ENCODE data around the gene XRCC1. TPM values are rescaled to one million over a fixed set of nuclear protein-coding genes. Genes with fewer than 3 reads are reported as not detected.

Gene XRCC1
- total and polyA plus RNA-seq, 2 experiments from 2014 or later, result 35.3 to 49.5 TPM

- Mint-ChIP-seq H3K36me3 (ENCODE audit: low read depth) (peaks cover 45% of the 10 kb centered on the region), H3K4me3 (no peak overlapping the region), H3K27ac (no peak overlapping the region), H3K9me3 (peaks cover 10% of the 10 kb centered on the region; the same call in 2 of the 3 replicates), H3K27me3 (ENCODE audit: insufficient read depth, low read depth, poor library complexity) (peaks cover 2% of the 10 kb centered on the region), H3K4me1 (no peaks in the 10 kb centered on the region)
- no peaks in the 10 kb centered on the region for H4K20me1 ChIP-seq (replicated peaks; ENCODE audit: insufficient read depth)
- H3K36me3 ChIP-seq (ENCODE audit: insufficient read depth), result no peaks in the 10 kb centered on the region
- no peaks in the 10 kb centered on the region for H3K27me3 ChIP-seq (ENCODE audit: insufficient read depth)
- no peaks in the 10 kb centered on the region for H3K79me2 ChIP-seq (replicated peaks; ENCODE audit: insufficient read depth)
- TF ChIP-seq REST (IDR thresholded peaks at IDR 0.05; ENCODE audit: unreplicated experiment), result no peak
- no peak for TF ChIP-seq ZNF114 (CRISPR knock-in tag; IDR thresholded peaks at IDR 0.05)
- TF ChIP-seq ETS1 (IDR thresholded peaks at IDR 0.05), result no peak
- H3F3A ChIP-seq (replicated peaks; ENCODE audit: low read depth), result no peaks in the 10 kb centered on the region
- H2AFZ ChIP-seq, result no peak overlapping the region
- no peaks in the 10 kb centered on the region for H3K9me2 ChIP-seq (ENCODE audit: insufficient read depth)
- H3K27ac ChIP-seq (ENCODE audit: low read depth), result no peak overlapping the region
- no peaks in the 10 kb centered on the region for H3K4me1 ChIP-seq (ENCODE audit: insufficient read depth)
- no peak for DNase-seq (ENCODE audit: low spot score)
- H3K4me3 ChIP-seq, result no peak overlapping the region
- no peak for ATAC-seq
- H3K4me2 ChIP-seq, result no peak overlapping the region
These were observed 64.6 kb downstream of the XRCC1 start for GRCh38 chr19:43510713-43511112.

GRCh38 chr19:43507880-43508279 is 67.4 kb downstream of the XRCC1 start:
- no peaks in the 10 kb centered on the region for H3K36me3 ChIP-seq (ENCODE audit: insufficient read depth)
- no peak for TF ChIP-seq ZNF462 (CRISPR knock-in tag; IDR thresholded peaks at IDR 0.05)
- TF ChIP-seq ETS1 (IDR thresholded peaks at IDR 0.05), result no peak
- Mint-ChIP-seq H3K4me3 (no peak overlapping the region), H3K27me3 (ENCODE audit: insufficient read depth, low read depth, poor library complexity) (peaks cover 19% of the 10 kb centered on the region), H3K27ac (no peak overlapping the region), H3K36me3 (ENCODE audit: low read depth) (peaks cover 31% of the 10 kb centered on the region), H3K9me3 (peaks cover 7% of the 10 kb centered on the region; the same call in 1 of the 3 replicates), H3K4me1 (peaks cover 11% of the 10 kb centered on the region; the same call in 2 of the 3 replicates)
- H3K27me3 ChIP-seq (ENCODE audit: insufficient read depth), result peaks cover 11% of the 10 kb centered on the region
- no peaks in the 10 kb centered on the region for H3K79me2 ChIP-seq (replicated peaks; ENCODE audit: insufficient read depth)
- 0 out of 2 replicates have a peak, but pooled peaks cover 5% of the 10 kb centered on the region for H3F3A ChIP-seq (replicated peaks; ENCODE audit: low read depth)
- no peaks in the 10 kb centered on the region for H3K9me2 ChIP-seq (ENCODE audit: insufficient read depth)
- no peak for DNase-seq (ENCODE audit: low spot score)
- H4K20me1 ChIP-seq (replicated peaks; ENCODE audit: insufficient read depth), result no peaks in the 10 kb centered on the region
- no peak overlapping the region for H2AFZ ChIP-seq
- no peak overlapping the region for H3K27ac ChIP-seq (ENCODE audit: low read depth)
- ATAC-seq, result no peak
- H3K4me3 ChIP-seq, result no peak overlapping the region
- H3K4me1 ChIP-seq (ENCODE audit: insufficient read depth), result peaks cover 8% of the 10 kb centered on the region; the same call in 1 of the 2 replicates
- H3K4me2 ChIP-seq, result no peak overlapping the region
